Kidney epithelial cell (primary cell): ENCODE data around the gene MACROD2. TPM values are rescaled to one million over a fixed set of nuclear protein-coding genes. Genes with fewer than 3 reads are reported as not detected.
A peak's percentile ranks its signal among the peaks of the same experiment; 100 is the strongest.

ENCODE experiments used
- DNase-seq: peaks from one replicate; pipeline ENCODE4 v3.0.0-alpha.2; 2010; ENCODE audit warnings: low read depth
- H3K27me3 ChIP-seq: 2 replicates; pipeline ENCODE4 v1.6.0; 2011; ENCODE audit warnings: low read length; ENCODE audit not compliant: control insufficient read depth, insufficient read depth
- H3K36me3 ChIP-seq: 2 replicates; pipeline ENCODE4 v1.5.1; 2011; ENCODE audit warnings: low read length; ENCODE audit not compliant: control insufficient read depth, insufficient read depth
- H3K4me3 ChIP-seq: 2 replicates; pipeline ENCODE4 v1.5.1; 2011; ENCODE audit warnings: low read depth, mild to moderate bottlenecking, control low read depth, low read length
- CTCF ChIP-seq: IDR thresholded peaks from 2 replicates; pipeline ENCODE4 v1.5.1; 2011; ENCODE audit warnings: mild to moderate bottlenecking, moderate library complexity, low read length, control low read depth, inconsistent platforms; ENCODE audit not compliant: insufficient read depth, poor library complexity, severe bottlenecking
- total RNA-seq: library from RNA; depleted of rRNA; stranded (reverse); fragments of >200 nt; gene quantifications from 2 replicates; pipeline ENCODE4 v1.2.3, GENCODE V29; 2015

The MACROD2 gene
- total RNA-seq, 1 donor from 2014 or later, result 0.79 TPM

DNA sequence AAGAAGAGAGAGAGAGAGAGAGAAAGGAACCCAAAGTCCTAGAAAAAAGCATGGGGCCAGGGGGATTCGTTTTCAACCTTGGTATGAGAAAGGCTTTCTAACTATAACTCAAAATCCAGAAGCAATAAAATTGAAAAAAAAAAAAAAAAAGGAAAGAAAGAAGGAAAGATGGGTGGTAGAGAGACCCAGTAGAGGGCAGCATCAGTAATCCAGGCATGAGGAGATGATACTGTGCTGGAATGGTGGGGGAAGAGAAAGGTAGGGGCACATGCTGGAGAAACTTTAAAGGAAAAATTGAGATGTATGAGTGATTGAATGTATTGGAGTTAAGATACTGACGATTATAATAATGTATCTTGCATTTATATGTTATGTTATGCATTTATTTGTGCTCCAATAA lies 1382.8 kb downstream of the MACROD2 start:
- TF ChIP-seq CTCF, result peak; percentile 17
- no peak for DNase-seq
- Histone ChIP-seq H3K36me3 (no peaks in the 10 kb centered on the region), H3K4me3 (no peak overlapping the region), H3K27me3 (no peaks in the 10 kb centered on the region)

DNA sequence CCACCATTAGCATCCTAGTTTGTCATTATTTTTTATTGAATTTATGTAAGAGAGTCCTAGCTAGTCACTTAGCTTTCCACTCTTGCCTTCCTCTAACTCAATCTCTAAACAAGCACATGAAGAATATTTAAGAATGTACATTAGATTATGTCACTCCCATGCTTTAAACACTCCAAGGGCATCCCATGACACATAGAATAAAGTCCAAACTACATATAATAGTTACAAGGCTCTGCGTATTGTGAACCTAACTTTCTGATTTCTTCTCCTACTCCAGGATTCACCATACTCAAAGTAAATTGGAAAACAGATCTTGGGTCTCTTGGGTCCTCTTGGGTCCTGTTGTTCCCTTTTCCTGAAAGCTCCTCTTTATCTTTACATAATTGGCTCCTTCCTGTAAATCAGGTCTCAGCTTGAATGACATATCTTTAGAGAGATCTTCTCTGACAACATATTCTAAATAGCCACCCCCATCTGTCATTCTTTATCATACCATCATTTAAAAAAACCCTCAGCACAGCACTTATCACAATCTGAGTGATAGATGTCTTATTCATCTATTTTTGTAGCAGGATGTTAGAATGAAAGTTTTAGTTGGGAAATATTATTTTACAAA lies 1384.5 kb downstream of the MACROD2 start:
- TF ChIP-seq CTCF, result no peak
- no peaks in the 10 kb centered on the region for H3K27me3 ChIP-seq
- no peaks in the 10 kb centered on the region for H3K36me3 ChIP-seq
- no peak overlapping the region for H3K4me3 ChIP-seq
- DNase-seq, result no peak

- Histone ChIP-seq H3K36me3 (no peaks in the 10 kb centered on the region), H3K4me3 (no peak overlapping the region), H3K27me3 (no peaks in the 10 kb centered on the region)
- no peak for DNase-seq
- TF ChIP-seq CTCF, result no peak
Observed at GRCh38 chr20:15380770-15381169, 1385.5 kb downstream of the MACROD2 start.

GRCh38 chr20:15387228-15387627 lies 1391.9 kb downstream of the MACROD2 start:
- no peak for DNase-seq
- Histone ChIP-seq H3K27me3 (no peaks in the 10 kb centered on the region), H3K4me3 (no peak overlapping the region), H3K36me3 (no peaks in the 10 kb centered on the region)
- TF ChIP-seq CTCF, result no peak

DNA sequence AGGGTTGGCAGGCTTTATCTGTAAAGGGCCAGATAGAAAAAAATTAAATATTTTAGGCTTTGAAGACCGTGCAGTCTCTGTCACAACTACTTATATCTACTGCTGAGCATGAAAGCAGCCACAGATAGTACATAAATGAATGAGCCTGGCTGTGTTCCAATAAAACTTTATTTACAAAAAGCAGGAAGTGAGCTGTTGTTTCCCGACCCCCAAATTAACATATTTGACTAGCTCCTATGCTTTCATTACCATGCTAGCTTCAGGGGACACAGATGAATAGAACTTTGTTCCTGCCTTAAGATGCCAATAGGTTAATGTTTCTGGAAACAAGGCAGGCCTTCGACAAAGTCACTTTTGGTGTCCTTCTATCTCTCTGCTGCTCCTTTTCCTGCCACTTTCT lies 1400.1 kb downstream of the MACROD2 start:
- H3K4me3 ChIP-seq, result no peak overlapping the region
- no peak for DNase-seq
- H3K27me3 ChIP-seq, result no peaks in the 10 kb centered on the region
- TF ChIP-seq CTCF, result no peak
- H3K36me3 ChIP-seq, result no peaks in the 10 kb centered on the region

GRCh38 chr20:15396026-15396425 lies 1400.7 kb downstream of the MACROD2 start:
- DNase-seq, result no peak
- H3K36me3 ChIP-seq, result no peaks in the 10 kb centered on the region
- TF ChIP-seq CTCF, result no peak
- no peaks in the 10 kb centered on the region for H3K27me3 ChIP-seq
- H3K4me3 ChIP-seq, result no peak overlapping the region
